8988T (cell line): ENCODE data around the gene EIF4A3.
A peak's percentile ranks its signal among the peaks of the same experiment; 100 is the strongest.

Experiments used
- DNase-seq: peaks from one replicate; pipeline ENCODE4 v3.0.0; 2011

Gene EIF4A3

DNA sequence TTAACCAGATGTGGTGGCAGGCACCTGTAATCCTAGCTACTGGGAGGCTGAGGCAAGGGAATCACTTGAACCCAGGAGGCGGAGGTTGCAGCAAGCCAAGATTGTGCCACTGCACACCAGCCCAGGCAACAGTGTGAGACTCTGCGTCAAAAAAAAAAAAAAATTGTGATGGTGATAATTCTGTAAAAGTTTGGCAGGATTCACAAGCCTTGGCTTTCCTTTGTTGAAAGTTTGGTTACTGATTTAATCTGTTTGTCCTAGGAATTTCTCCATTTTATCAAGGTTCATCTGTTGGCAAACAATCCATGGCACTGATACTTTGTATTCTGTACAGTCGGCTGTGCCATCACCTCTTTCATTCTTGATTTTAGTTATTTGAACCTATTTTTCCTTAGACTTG, 15.9 kb downstream of the EIF4A3 start:
- no peak for DNase-seq

DNA sequence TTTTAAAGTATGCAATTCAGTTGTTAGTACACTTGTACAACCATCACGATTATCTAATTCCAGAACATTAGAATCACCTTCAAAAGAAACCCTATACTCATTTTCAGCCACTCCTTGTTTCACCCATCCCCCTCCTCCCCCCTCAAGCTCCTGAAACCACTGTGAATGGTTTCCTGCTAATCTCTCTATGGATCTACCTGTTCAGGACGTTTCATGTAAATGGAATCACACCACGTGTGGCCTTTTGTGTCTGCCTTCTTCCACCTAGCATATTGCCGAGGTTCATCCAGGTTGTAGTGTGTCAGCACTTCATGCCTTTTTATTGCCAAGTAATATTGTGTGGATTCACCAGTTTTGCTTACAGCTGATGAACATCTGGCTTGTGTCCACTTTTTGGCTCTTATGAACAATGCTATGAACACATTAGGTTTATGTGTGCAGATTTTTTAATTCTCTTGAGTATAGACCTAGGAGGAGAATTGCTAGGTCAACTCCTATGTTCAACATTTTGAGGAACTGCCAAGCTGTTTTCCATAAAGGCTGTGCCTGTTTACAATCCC, 17.8 kb downstream of the EIF4A3 start:
- no peak for DNase-seq

- no peak for DNase-seq
Measured at GRCh38 chr17:80126449-80126715, 20.5 kb downstream of the EIF4A3 start.

DNA sequence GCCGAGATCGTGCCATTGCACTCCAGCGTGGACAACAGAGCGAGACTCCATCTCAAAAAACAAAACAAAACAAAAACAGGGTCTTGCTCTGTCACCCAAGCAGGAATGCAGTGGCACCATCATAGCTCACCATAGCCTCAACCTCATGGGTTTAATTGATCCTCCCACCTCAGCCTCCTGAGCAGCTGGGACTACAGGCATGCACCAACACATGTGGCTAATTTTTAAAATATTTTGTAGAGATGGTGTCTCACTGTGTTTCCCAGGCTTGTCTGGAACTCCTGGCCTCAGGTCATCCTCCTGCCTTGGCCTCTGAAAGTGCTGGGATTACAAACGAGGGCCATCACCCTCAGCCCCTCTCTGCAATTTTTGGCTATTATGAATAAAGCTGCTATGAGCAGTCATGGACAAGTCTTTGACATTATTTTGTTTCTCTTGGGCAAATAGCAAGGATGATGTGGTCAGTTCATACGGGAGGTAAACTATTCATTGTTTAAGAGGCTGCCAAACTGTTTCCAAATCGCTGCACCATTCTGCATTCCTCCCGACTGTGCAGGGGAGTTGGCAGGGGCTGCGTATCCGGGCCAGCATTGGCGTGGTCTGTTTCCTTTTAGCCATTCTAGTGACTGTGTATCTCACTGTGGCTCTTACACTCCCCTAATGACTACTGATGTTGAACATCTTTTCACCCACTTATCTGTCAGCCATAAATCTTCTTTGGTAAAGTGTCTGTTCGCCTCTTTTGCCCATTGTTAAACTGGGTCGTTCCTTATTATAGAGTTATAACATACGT, 21.1 kb downstream of the EIF4A3 start:
- DNase-seq, result no peak

GRCh38 chr17:80124351-80124981, 22.5 kb downstream of the EIF4A3 start:
- peak; percentile 52 for DNase-seq

DNA sequence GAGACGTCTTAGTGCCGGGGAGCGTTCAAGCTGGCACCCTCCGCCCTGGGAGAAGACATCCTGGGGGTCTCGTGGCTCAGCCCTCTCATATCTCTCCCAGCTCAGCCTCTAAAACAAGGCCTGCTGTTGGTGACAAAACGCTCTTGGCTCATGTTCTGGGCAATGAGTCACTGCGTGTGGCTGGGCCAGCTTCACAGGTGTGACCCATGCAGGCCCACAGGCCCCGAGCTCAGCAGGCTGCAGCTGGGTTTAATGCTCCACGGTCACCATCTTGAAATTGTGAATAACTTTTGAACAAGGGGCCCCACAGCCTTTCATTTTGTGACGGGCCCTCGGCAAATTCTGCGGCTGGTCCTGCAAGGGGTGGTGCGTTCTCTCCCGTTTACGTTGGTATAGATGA, 23.1 kb downstream of the EIF4A3 start:
- no peak for DNase-seq

DNA sequence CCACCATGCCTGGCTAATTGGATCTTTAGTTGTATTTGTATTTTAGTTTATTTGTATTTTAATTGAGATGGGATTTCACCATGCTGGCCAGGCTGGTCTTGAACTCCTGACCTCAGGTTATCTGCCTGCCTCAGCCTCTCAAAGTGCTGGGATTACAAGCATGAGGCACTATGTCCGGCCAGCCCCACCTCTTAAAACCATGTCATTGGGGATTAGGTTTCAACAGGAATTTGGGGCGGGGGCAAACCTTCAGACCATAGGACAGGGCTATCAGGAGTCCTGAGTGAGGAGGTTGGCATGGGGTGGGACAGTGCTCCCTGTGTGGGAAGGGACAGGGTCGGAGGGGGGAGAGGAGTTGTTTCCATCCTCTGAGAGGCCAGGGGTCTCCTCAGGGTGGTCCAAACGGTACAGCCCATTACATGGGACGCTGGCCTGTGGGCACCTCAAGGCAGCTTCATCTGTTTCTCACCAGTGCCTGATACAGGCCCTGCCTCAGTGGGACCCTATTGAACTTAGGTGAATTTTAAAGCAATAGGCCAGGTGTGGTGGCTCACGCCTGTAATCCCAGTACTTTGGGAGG, 23.9 kb downstream of the EIF4A3 start:
- no peak for DNase-seq

- no peak for DNase-seq
Measured at GRCh38 chr17:80122026-80122575, 24.8 kb downstream of the EIF4A3 start.

DNA sequence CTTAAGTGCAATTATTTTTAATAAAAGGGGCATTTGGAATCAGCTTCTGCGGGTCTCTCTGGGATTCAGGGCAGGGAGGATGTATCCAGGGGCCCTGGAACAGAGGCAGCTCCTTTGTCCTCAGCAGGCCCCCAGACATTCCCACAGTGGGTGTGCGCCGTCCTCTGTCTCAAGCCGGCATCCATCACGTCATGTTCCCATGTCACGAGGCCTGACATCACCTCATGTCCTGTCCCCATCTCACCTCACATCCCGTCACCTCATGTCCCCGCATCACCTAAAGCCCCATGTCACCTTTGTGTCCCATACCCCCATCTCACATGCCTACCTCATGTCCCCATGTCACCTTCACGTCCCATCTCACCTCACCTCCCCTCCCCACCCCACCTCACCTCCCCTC, 27.1 kb downstream of the EIF4A3 start:
- DNase-seq, result no peak

DNA sequence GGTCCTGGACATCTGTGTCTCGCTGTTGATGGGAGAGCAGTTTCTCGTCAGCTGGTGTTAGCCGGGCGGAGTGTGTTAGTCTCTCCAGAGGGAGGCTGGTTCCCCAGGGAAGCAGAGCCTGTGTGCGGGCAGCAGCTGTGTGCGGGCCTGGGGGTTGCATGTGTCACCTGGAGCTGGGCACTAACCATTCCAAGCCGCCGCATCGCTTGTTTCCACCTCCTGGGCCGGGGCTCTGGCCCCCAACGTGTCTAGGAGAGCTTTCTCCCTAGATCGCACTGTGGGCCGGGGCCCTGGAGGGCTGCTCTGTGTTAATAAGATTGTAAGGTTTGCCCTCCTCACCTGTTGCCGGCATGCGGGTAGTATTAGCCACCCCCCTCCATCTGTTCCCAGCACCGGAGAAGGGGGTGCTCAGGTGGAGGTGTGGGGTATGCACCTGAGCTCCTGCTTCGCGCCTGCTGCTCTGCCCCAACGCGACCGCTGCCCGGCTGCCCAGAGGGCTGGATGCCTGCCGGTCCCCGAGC, 27.6 kb downstream of the EIF4A3 start:
- no peak for DNase-seq

DNA sequence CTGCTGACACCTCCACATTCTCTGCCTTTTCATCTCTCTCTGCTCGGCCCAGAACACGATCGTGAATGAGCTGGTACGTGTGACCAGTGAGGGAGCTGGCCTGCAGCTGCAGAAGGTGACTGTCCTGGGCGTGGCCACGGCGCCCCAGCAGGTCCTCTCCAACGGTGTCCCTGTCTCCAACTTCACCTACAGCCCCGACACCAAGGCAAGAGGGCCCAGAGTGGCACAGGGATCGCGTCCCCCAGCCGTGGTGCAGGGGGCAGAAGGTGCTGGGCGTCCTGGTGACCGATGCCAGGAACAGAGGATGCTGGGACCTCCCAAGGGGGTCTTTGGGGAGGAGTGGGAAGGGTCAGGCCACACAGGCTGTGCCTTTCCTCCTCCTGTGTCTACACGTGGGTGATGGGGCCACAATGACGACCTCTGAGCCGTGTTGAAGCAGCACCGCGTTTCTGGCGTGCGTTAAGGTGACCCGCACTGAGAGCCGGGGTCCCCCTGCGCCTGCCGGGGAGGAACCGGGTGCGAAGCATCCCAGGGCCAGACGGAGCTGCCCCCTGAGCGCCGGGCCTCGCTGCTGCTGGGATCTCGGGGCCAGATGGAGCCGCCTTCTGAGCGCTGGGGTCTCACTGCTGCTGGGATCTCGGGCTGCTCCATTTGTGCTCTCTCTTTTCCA, 28.2 kb downstream of the EIF4A3 start:
- no peak for DNase-seq

DNA sequence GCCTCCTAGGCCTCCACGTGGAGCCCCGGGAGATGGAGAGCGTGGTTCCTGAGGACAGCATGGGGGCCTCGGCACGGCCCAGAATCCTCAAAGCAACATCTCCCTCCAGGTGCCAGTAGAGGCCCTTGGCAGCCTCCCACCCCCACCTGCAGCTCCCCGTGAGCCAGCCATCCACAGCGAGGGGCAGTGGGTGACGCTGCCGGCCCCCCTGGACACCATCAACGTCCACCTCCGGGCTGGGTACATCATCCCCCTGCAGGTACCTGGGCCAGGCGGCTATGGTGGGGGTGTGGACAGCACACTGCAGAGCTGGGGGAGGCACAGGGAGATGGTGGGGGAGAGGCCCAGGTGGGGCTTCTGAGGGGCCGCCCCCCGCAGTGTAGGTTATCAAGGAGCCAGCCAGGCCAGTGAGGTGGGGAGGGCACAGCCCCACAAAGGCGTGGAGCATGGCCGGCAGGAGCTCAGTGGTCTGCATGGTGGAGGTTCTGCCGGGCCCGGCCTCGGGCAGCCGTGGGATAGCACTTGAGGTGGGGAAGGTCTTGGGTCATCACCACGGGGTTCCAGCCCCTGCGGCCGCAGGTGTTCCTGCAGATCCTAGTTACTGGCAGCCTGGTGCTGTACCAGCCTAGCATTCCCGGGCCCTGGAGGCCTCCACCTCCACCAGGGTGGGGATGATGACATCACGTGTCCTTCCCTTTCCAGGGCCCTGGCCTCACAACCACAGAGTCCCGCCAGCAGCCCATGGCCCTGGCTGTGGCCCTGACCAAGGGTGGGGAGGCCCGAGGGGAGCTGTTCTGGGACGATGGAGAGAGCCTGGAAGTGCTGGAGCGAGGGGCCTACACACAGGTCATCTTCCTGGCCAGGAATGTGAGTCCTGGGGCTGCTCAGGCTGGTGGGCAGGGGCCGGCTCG, 29.2 kb downstream of the EIF4A3 start:
- no peak for DNase-seq

DNA sequence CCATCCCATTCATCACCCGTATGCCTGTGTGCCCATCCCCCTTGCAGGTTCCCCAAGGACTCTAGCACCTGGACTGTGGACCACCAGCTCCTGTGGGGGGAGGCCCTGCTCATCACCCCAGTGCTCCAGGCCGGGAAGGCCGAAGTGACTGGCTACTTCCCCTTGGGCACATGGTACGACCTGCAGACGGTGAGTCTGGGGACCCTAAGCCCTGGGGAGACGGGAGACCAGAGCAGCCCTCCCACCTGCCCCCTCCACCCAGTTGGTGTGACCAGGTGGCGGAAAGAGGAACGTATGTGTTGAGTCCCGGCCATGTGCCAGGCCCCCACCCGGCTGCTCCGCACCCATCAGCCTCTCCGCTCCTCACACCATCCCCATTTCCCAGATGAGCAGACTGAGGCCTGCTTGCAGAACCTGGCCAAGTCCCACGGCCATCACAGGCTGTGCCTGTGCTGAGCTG, 30.0 kb downstream of the EIF4A3 start:
- DNase-seq, result no peak

DNA sequence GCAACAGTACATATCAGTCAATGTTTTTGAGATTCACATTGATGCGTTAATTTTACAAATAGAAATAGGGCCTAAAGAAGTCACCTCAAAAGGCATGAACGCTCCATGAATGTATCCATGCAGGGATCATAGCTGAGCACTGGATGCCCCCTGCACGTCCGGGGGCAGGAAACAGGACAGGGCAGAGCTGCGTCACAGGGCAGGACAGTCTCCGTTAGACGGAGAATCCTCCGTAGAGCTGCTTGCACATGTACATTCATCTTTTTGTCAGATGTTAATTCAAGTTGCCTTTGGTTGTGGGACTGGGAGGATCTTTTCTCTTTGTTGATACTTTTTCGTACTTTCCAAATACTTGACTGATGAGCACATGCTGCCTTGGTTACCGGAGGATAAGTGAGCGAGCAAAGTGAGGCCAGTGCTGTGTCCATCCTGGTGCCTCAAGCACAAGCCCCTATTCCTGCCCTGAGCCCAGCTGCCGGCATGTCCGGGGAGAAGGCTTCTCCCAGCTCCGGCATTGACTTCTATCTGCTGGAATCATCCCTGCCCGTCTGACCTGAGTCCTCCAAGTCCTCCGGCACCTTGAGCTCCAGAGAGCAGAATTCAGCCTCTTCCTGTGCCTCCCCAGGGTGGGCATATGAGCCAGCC, 30.5 kb downstream of the EIF4A3 start:
- no peak for DNase-seq

DNA sequence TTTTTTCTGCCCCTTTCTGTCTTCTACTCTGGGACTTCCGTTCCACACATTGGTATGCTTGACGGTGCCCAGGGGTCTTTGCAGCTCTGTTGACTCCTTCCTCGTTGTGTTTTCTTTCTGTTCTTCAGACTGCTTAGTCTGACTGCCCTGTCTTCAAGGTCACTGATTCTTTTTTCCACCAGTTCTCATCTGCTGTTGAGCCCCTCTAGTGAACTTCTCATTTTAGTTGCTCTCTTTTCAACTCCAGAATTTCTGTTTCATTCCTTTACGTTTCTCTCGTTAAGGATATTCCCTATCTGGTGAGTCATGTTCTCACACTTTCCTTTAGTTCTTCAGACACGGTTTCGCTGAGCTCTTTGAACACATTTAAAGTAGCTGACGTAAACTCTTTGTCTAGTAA, 31.8 kb downstream of the EIF4A3 start:
- no peak for DNase-seq

GRCh38 chr17:80114758-80115157, 32.2 kb downstream of the EIF4A3 start:
- no peak for DNase-seq

- DNase-seq, result no peak
Measured at GRCh38 chr17:80113033-80113484, 33.9 kb downstream of the EIF4A3 start.

- DNase-seq, result no peak
Measured at GRCh38 chr17:80112471-80113032, 34.4 kb downstream of the EIF4A3 start.

- DNase-seq, result no peak
Measured at GRCh38 chr17:80111702-80112470, 35.0 kb downstream of the EIF4A3 start.
